IMR-90 (cell line): ENCODE data around the gene NUBPL.

ENCODE experiments used
- POLR2A ChIP-seq: IDR thresholded peaks from 2 replicates; pipeline ENCODE4 v1.6.1; 2012; ENCODE audit warnings: mild to moderate bottlenecking, low read depth, low read length
- TF ChIP-seq, protein P1 (sequence below): fragments of 150-350 bp; IDR thresholded peaks from 2 replicates; pipeline ENCODE4 v1.6.1; 2017; ENCODE audit warnings: mild to moderate bottlenecking, antibody characterized with exemption, low read length, low read depth

DNA sequence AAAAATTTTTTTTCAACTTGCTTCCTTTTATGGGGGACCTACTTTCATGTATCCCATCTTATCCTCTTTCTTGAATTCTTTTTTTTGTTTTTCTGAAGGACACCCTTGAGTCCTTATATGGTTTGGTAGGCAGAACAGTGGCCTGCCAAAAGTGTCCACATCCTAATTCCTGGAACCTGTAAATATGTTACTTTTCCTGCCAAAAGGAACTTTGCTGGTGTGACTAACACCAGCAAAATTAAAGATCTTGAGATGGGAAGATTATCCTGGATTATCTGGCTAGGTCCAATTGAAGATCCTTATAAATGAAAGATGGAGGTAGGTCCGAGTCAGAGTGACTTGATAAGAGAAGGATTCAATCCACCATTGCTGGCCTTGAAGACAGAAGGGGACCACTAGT is 5.3 kb downstream of the NUBPL start:
- TF ChIP-seq POLR2A = no peak
- TF ChIP-seq, protein P1, sequence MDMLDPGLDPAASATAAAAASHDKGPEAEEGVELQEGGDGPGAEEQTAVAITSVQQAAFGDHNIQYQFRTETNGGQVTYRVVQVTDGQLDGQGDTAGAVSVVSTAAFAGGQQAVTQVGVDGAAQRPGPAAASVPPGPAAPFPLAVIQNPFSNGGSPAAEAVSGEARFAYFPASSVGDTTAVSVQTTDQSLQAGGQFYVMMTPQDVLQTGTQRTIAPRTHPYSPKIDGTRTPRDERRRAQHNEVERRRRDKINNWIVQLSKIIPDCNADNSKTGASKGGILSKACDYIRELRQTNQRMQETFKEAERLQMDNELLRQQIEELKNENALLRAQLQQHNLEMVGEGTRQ = no peak
